COLO829 (cell line): ENCODE data around the gene SEPTIN1.
"Not testable (repeated sequence)": the region's sequence is repeated elsewhere in the genome, so short reads cannot be mapped to it uniquely, and the experiment has no call there.

ENCODE experiments used
- DNase-seq: peaks from one replicate; pipeline ENCODE4 v3.0.0; 2012; ENCODE audit warnings: low spot score

Gene SEPTIN1

DNA sequence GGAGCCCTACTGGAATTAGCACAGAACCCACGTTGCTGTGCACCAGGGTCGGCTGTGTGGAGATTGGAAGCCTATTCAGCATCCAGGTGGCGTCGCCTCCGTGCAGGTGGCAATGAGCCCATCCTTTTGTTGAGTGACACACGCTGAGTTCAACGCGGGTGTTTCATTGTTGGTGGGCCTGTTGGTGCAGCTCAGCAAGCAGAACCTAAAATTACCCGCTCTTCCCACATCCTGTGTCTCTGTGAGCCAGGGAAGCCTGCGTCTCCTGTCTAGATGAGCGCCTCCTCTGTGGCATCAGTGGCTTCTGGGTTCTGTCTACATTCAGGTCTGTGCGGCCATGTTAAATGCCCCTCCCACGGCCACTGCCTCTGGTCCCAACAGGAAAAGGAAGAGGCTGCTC, 41.7 kb downstream of the SEPTIN1 start:
- no peak for DNase-seq

DNA sequence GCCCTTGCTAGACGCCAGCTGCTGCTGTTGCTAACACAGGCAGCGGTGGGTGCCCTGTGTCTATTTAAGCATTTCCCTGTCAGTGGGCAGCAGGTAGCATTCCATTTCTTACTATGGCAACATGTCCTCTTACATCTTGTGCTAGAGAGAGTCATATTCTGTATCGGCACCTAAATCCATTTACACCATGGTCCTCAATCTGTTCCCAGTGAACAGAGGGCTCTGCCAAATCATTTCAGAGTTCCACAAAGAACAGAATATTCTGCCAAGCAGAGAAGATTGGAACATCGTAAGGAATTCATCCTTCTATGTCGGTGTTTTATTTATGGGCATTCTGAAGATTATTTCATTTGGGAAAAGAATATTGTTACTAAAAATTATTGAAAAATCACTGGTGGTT, 43.6 kb downstream of the SEPTIN1 start:
- not testable (repeated sequence) for DNase-seq

DNA sequence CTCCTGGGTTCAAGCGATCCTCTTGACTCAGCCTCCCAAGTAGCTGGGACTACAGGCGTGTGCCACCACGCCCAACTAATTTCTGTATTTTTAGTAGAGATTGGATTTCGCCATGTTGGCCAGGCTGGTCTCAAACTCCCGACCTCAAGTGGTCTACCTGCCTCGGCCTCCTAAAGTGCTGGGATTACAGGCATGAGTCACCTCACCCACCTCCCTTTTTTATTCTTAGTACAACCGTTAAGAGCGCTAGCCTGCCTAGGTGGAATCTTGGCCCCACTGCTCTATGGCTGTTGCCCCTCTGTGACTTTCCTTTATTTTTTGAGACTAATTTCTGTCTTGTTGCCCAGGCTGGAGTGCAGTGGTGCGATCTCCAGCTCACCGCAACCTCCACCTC, 44.4 kb downstream of the SEPTIN1 start:
- DNase-seq, result not testable (repeated sequence)

DNA sequence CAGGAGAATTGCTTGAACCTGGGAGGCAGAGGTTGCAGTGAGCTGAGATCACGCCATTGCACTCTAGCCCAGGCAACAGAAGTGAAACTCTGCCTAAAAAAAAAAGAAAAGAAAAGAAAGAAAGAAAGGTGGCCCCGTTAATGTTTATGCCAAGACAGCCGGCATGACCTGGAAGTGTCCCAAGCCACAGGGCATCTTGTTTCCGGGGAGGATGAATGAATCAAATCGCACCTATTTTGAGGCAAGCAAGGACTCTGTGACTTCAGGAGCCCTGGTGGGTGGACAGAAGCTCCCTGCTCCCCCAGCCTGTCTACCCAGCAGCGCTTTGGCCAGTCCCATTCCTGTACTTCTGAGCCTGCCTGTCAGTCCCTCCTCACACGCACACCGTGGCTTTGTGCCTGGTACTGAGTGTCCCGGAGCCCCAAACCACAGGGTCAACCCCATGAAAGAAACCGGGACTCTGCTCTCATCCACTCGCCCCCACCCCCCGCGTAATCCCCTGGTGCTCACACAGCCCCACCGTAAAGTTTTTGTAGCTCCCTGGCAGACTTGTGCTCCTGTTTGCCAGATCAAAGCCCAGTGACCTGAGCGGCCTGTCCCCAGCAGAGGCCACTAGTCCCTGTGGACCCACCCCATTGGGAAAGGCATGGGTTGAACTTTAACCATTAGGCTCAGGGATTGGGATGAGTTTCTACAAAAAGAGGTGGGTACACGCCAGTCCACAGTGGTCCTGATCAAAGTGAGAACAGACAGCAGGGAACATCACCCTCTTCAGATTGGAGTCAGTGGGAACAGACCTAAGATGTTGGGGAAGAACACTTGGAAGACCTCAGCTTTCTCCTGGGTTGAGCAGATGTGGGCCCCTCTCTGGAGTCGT, 46.5 kb downstream of the SEPTIN1 start:
- DNase-seq, result no peak

DNA sequence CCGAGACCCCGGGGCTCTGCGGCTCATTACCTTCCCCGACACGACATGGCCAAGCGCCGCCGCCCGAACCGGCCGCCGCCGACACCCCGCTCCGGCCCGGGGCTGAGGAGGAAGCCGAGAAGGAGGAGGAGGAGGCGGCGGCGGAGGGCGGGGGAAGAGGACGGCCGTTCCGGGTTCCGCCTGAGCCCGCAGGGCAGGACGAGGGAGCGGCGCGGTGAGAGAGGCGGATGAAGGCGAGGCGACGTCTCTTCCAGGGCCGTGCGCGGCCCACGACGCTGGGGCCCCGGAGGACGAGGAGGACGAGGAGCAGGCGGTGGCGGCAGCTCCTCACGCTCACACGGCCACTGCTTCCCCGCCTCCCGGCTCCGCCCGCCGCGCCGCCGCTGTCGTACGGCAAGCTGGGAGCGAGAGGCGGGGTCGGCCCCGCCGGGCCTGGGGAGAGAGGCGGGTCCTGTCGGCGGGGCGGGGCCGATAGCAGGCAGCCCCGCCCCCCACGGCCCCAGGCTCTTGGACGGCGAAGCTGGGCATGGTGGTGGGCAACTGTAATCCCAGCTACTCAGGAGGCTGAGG, 47.2 kb downstream of the SEPTIN1 start:
- peak; percentile 16 for DNase-seq

DNA sequence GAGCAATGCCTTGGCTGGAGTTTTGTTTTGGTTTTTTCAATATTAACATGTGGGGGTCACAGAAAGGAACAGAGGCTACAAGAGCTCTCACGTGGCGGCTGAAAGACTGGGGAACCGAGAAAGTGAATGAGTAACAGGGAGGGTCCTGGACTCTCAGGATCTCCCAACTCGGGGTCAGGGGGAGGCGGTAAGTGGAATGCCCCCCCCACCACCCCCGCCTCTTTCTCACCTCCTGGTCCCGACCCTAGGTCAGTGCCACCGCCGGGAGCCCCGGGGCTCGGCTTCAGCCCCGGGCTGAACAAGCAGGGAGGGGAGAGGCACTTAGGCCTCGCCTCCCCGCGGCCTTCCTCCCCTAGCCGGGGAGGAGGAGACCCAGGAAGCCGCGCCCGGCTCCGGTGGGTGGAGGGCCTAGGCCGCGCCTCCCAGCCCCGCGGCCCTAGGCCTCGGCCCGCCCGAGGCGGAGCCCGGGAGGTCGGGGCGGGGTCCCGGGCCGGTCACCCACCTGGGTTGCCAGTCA, 47.8 kb downstream of the SEPTIN1 start:
- not testable (repeated sequence) for DNase-seq
